AG04450 (cell line): Measurements from ENCODE around the gene PAMR1. TPM values are rescaled to one million over a fixed set of nuclear protein-coding genes. Genes with fewer than 3 reads are reported as not detected.

Experiments
- CTCF ChIA-PET: fragments of 300-600, 350-600 bp; formaldehyde crosslinking; extraction: SDS; loops from one replicate; lab custom pipeline; 2022; ENCODE audit warnings: antibody characterized with exemption, inconsistent platforms; lab: Charles Lee
- POLR2A ChIA-PET: fragments of 350-600 bp; formaldehyde crosslinking; extraction: SDS; loops from one replicate; lab custom pipeline; 2021; ENCODE audit warnings: antibody characterized with exemption, inconsistent platforms; lab: Yijun Ruan, JAX
- DNase-seq: peaks from one replicate; pipeline ENCODE4 v3.0.0-alpha.2; 2011; ENCODE audit warnings: low read depth, low spot score
- H3K27ac ChIP-seq: one replicate; pipeline ENCODE4 v1.5.1; 2012; ENCODE audit warnings: low read depth, low read length, control low read depth
- H3K27me3 ChIP-seq: one replicate; pipeline ENCODE4 v1.6.0; 2012; ENCODE audit warnings: low read length; ENCODE audit not compliant: control insufficient read depth, insufficient read depth
- H3K4me3 ChIP-seq: 2 replicates; pipeline ENCODE4 v1.5.1; 2011; ENCODE audit warnings: mild to moderate bottlenecking, low read depth, low read length, control low read depth
- H3K9me3 ChIP-seq: 2 replicates; pipeline ENCODE4 v1.5.1; 2012; ENCODE audit warnings: low read length; ENCODE audit not compliant: control insufficient read depth, insufficient read depth
- polyA plus RNA-seq: library from polyadenylated mRNA; depleted of rRNA; stranded (reverse); fragments of >200 nt; gene quantifications from 2 replicates; pipeline ENCODE4 v1.2.3, GENCODE V29; 2011
- TF ChIP-seq, protein P1 (sequence below): IDR thresholded peaks from 2 replicates; pipeline ENCODE4 v1.5.1; 2011; ENCODE audit warnings: low read depth, low read length, control low read depth, inconsistent platforms

PAMR1 gene
- polyA plus RNA-seq, 1 experiment, result 215 TPM

DNA sequence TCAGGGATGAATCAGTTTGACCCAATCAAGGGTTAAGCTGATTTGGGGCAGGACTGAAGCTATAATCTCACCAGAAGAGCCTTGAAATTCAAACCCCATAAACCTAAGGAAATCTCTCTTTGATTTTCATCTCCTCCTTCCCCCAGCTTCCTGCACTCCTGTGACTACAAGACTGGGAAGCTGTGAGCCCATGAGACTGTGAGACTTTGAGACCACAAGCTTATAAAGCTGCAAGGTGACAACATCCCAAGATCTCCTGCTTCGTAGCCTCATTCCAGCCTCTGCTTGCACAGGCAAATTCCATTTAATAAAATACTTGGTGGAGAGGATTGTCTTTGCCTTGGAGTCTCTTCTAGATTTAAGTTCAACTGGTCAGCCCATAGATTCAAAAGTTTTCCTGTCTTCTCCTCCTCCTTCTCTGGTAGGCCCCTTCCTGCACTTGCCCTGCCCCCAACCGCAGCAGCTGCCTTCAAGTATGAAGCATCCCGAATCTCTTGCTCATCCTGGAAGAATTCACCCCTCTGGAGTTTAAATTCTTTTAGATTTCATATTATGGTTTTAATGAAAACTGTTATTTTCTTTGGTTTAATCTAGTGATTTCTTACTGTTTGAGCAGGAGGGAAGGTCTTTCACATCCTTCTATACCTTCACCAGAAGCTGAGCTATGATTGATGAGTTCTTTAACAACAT lies 42.1 kb downstream of the PAMR1 start:
- Histone ChIP-seq H3K27ac (peak overlapping the region; percentile 62), H3K4me3 (no peak overlapping the region), H3K27me3 (no peaks in the 10 kb centered on the region), H3K9me3 (peaks cover 7% of the 10 kb centered on the region; the same call in 1 of the 2 replicates)
- ChIA-PET CTCF (interaction anchor here (1.0 to 3.1 kb wide), 2 partner anchors 71 to 339 kb away, joined by 3 to 13 read pairs; no protein-coding TSS in a partner anchor), POLR2A (interaction anchor here (0.6 kb wide), 1 partner anchor 64 kb away, joined by 3 read pairs; no protein-coding TSS in a partner anchor)
- no peak for DNase-seq
- TF ChIP-seq, protein P1, sequence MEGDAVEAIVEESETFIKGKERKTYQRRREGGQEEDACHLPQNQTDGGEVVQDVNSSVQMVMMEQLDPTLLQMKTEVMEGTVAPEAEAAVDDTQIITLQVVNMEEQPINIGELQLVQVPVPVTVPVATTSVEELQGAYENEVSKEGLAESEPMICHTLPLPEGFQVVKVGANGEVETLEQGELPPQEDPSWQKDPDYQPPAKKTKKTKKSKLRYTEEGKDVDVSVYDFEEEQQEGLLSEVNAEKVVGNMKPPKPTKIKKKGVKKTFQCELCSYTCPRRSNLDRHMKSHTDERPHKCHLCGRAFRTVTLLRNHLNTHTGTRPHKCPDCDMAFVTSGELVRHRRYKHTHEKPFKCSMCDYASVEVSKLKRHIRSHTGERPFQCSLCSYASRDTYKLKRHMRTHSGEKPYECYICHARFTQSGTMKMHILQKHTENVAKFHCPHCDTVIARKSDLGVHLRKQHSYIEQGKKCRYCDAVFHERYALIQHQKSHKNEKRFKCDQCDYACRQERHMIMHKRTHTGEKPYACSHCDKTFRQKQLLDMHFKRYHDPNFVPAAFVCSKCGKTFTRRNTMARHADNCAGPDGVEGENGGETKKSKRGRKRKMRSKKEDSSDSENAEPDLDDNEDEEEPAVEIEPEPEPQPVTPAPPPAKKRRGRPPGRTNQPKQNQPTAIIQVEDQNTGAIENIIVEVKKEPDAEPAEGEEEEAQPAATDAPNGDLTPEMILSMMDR, result no peak

DNA sequence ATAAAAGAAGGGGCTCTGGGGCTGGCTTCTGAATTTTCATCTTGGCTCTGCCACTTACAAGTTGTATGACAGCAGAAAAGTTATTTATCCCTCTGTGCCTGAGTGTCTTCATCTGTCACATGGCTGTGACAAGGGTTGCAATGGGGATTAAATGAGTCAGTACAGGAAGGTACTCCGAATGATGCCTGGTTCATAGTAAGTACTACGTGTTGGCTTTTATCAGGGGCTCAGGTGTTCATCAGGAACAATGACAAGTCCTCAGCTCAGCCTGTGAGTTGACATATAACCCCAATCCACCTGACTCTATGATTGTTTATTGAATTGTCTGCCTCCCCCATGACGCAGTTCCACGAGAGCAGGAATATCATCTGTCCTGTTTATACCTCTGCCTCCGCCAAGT lies 45.7 kb downstream of the PAMR1 start:
- CTCF ChIA-PET, result no interaction called here
- no peak for DNase-seq
- TF ChIP-seq, protein P1, result no peak

DNA sequence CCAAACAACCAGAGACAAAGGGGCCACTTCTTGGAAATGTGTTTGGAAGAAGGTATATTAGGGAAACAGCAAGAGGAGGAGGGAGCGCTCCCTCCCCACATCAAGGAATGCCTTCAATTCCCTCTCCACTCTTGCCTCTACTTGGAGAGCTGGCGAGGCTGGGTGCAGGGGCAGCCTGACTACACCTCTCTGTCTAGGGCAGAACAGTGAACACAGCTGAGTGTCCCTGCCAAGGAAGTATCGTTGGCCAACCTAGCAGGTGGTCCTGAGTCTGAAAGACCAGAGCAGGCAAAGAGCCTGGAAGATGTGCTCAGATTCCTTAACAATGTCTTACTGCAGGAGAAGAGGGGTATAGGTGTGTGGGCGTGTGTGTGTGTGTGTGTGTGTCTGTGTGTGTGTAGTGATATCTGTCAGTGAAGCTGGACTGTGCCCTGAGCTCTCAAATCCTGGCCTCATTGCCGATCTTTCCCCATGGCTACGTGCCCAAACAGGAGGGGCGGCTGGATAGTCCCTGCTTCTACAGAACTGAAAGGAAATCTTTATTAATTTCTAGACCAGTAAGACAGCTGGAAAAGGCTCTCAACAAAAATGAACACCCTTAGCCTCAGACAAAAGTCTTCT lies 46.8 kb downstream of the PAMR1 start:
- peaks cover 7% of the 10 kb centered on the region; the same call in 1 of the 2 replicates for H3K9me3 ChIP-seq
- POLR2A ChIA-PET, result no interaction called here
- no peak overlapping the region for H3K4me3 ChIP-seq
- TF ChIP-seq, protein P1, result no peak
- no peak overlapping the region for H3K27ac ChIP-seq
- CTCF ChIA-PET, result interaction anchor here (2.2 kb wide), 1 partner anchor 9 kb away, joined by 11 read pairs; no protein-coding TSS in a partner anchor
- DNase-seq, result no peak
- H3K27me3 ChIP-seq, result no peaks in the 10 kb centered on the region

More for the DNA sequence above, 45.7 kb downstream of the PAMR1 start:
- Histone ChIP-seq H3K9me3 (peaks cover 7% of the 10 kb centered on the region; the same call in 1 of the 2 replicates), H3K4me3 (no peak overlapping the region), H3K27ac (no peak overlapping the region), H3K27me3 (no peaks in the 10 kb centered on the region)
- POLR2A ChIA-PET, result no interaction called here

DNA sequence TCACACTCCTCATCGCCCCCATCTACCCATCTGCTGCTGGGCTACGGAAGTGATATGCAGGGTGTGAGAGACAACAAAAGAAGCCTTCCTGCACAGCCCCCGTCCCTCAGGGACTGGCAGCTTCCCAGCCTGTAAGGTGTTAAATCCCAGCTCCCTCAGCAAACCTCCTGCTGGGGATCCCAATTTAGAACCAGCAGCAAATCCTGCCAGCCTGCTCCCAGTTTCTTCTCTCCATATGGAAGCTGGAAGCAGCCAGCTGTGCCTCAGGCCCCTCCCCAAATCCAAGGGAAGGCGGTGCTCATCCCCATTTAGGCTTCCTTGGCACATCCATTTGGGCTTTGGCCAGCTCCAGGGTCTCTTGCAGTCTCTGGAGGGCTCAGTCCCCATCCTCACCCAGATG lies 47.5 kb downstream of the PAMR1 start:
- Histone ChIP-seq H3K9me3 (peaks cover 3% of the 10 kb centered on the region; the same call in 1 of the 2 replicates), H3K27me3 (no peaks in the 10 kb centered on the region), H3K4me3 (no peak overlapping the region), H3K27ac (no peak overlapping the region)
- DNase-seq, result no peak
- TF ChIP-seq, protein P1, result no peak
- POLR2A ChIA-PET, result no interaction called here
- CTCF ChIA-PET, result interaction anchor here (2.2 kb wide), 1 partner anchor 10 kb away, joined by 11 read pairs; no protein-coding TSS in a partner anchor

DNA sequence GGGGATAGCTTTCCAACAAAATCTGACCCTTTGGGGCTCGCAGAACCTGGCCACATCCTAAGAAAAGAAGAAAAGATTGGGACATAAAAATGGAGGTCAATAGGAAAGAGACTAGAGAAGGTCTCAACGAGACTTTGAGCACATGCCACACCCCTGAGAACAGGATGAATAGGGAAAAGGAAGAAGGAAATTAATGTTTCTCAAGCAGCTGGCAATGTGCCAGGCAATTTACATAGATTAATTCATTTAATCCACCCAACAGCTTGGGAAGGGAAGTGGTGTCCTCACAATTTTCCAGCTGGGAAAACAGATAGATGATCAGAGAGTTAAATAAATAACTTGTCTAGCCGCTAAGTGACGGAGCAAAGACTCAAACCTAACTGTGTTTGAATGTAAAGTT lies 50.7 kb downstream of the PAMR1 start:
- no peak overlapping the region for H3K4me3 ChIP-seq
- ChIA-PET CTCF (no interaction called here), POLR2A (no interaction called here)
- no peaks in the 10 kb centered on the region for H3K9me3 ChIP-seq
- no peak overlapping the region for H3K27ac ChIP-seq
- no peak for DNase-seq
- H3K27me3 ChIP-seq, result no peaks in the 10 kb centered on the region
- TF ChIP-seq, protein P1, result no peak
